ENCODE measurements around the gene SAMD14. TPM values are rescaled to one million over a fixed set of nuclear protein-coding genes. Genes with fewer than 3 reads are reported as not detected.
A peak's percentile ranks its signal among the peaks of the same experiment; 100 is the strongest.

The SAMD14 gene
- polyA plus RNA-seq, 2 of the 4 experiments (the other 2 are of a cell fraction): 0.12 to 0.75 TPM

DNA sequence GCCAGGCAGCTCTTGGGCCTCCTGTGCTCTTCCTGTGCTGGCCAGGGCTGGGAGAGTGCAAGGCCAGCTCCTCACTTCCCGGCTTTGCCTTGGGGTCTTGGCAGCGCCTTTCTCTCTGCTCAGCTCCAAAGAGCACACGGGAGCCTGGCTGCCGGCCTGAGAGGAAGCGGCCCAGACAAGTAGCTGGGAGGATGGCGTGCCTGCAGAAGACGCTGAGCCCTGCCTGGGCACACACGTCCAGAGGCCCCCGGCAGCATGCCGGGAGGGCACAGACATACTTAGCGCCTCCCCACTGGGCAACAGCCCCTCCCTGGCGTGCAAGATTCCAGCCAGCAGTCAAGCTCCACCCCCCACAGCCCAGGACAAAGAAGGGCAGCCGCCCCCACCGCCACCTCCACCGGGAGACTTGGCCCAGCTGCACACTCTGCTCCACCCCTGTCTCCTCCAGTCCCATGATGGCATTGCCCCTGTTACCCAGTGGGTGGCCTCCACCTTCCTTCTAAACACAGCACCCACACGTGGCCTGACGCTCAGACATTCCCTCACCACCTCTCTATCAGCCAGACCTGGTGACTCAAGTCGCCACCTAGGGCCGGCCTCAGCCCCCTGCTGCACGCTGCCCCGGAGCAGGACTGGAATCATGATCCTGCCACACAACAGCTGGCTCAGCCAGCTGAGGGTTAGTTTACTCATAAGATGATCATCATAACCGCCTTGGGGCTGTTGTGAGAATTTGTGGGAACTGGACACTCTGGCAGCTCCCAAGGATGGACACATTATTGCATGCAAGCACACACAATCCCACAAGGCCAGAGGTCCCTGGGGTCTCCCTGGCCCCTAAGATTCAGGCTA lies 48.2 kb upstream of the SAMD14 start (continued):
- TF ChIP-seq PHF8 (IDR thresholded peaks at IDR 0.05; ENCODE audit: borderline replicate concordance, low read depth) (no peak), NFE2L2 (conservative IDR thresholded peaks at IDR 0.05; ENCODE audit: low read length) (no peak), POLR2A (IDR thresholded peaks at IDR 0.05; ENCODE audit: low read length) (peak; percentile 73), KDM1A (IDR thresholded peaks at IDR 0.05; ENCODE audit: low read depth) (no peak), SREBF2 (IDR thresholded peaks at IDR 0.05) (no peak), POLR2AphosphoS2 (conservative IDR thresholded peaks at IDR 0.05; ENCODE audit: low read length) (no peak), CHD2 (IDR thresholded peaks at IDR 0.05; ENCODE audit: low read length, partially characterized antibody) (peak; percentile 9), GATA3 (IDR thresholded peaks at IDR 0.05; ENCODE audit: borderline replicate concordance) (peak; percentile 81; the same call in 1 of the 2 replicates), RARB (CRISPR knock-in tag; IDR thresholded peaks at IDR 0.05) (no peak), NR3C1 (IDR thresholded peaks at IDR 0.05) (no peak), CEBPB (IDR thresholded peaks at IDR 0.05) (0 out of 4 replicates have a peak, but pooled peaks of 1 of the 2 experiments have one; percentile 28), ZNF302 (CRISPR knock-in tag; IDR thresholded peaks at IDR 0.05) (no peak), MAFK (IDR thresholded peaks at IDR 0.05; ENCODE audit: partially characterized antibody) (no peak), ZSCAN20 (CRISPR knock-in tag; IDR thresholded peaks at IDR 0.05) (no peak), TP53 (CRISPR knock-in tag; IDR thresholded peaks at IDR 0.05) (no peak), BHLHE40 (IDR thresholded peaks at IDR 0.05; ENCODE audit: low read depth, low read length) (no peak), SMC3 (IDR thresholded peaks at IDR 0.05) (peak; percentile 69), KDM5A (IDR thresholded peaks at IDR 0.05) (no peak), JUN (IDR thresholded peaks at IDR 0.05) (peak; percentile 68 to 77; a peak in 4 of 5 replicates), EHMT2 (IDR thresholded peaks at IDR 0.05; ENCODE audit: low read depth) (no peak), EP300 (IDR thresholded peaks at IDR 0.05) (peak; percentile 67 to 71; a peak in 3 of 5 replicates), NPAS2 (CRISPR knock-in tag; IDR thresholded peaks at IDR 0.05; ENCODE audit: borderline replicate concordance) (peak; percentile 53; the same call in 1 of the 2 replicates)
- TF ChIP-seq, protein P1, sequence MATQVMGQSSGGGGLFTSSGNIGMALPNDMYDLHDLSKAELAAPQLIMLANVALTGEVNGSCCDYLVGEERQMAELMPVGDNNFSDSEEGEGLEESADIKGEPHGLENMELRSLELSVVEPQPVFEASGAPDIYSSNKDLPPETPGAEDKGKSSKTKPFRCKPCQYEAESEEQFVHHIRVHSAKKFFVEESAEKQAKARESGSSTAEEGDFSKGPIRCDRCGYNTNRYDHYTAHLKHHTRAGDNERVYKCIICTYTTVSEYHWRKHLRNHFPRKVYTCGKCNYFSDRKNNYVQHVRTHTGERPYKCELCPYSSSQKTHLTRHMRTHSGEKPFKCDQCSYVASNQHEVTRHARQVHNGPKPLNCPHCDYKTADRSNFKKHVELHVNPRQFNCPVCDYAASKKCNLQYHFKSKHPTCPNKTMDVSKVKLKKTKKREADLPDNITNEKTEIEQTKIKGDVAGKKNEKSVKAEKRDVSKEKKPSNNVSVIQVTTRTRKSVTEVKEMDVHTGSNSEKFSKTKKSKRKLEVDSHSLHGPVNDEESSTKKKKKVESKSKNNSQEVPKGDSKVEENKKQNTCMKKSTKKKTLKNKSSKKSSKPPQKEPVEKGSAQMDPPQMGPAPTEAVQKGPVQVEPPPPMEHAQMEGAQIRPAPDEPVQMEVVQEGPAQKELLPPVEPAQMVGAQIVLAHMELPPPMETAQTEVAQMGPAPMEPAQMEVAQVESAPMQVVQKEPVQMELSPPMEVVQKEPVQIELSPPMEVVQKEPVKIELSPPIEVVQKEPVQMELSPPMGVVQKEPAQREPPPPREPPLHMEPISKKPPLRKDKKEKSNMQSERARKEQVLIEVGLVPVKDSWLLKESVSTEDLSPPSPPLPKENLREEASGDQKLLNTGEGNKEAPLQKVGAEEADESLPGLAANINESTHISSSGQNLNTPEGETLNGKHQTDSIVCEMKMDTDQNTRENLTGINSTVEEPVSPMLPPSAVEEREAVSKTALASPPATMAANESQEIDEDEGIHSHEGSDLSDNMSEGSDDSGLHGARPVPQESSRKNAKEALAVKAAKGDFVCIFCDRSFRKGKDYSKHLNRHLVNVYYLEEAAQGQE (IDR thresholded peaks at IDR 0.05): no peak
- TF ChIP-seq, protein P2, sequence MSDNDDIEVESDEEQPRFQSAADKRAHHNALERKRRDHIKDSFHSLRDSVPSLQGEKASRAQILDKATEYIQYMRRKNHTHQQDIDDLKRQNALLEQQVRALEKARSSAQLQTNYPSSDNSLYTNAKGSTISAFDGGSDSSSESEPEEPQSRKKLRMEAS (IDR thresholded peaks at IDR 0.05): peak; percentile 99
- TF ChIP-seq, protein P3, sequence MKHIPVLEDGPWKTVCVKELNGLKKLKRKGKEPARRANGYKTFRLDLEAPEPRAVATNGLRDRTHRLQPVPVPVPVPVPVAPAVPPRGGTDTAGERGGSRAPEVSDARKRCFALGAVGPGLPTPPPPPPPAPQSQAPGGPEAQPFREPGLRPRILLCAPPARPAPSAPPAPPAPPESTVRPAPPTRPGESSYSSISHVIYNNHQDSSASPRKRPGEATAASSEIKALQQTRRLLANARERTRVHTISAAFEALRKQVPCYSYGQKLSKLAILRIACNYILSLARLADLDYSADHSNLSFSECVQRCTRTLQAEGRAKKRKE (CRISPR knock-in tag; IDR thresholded peaks at IDR 0.05; ENCODE audit: low read depth): peak; percentile 40
- TF ChIP-seq, protein P4, sequence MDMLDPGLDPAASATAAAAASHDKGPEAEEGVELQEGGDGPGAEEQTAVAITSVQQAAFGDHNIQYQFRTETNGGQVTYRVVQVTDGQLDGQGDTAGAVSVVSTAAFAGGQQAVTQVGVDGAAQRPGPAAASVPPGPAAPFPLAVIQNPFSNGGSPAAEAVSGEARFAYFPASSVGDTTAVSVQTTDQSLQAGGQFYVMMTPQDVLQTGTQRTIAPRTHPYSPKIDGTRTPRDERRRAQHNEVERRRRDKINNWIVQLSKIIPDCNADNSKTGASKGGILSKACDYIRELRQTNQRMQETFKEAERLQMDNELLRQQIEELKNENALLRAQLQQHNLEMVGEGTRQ (IDR thresholded peaks at IDR 0.05): peak; percentile 90
- TF ChIP-seq, protein P5, sequence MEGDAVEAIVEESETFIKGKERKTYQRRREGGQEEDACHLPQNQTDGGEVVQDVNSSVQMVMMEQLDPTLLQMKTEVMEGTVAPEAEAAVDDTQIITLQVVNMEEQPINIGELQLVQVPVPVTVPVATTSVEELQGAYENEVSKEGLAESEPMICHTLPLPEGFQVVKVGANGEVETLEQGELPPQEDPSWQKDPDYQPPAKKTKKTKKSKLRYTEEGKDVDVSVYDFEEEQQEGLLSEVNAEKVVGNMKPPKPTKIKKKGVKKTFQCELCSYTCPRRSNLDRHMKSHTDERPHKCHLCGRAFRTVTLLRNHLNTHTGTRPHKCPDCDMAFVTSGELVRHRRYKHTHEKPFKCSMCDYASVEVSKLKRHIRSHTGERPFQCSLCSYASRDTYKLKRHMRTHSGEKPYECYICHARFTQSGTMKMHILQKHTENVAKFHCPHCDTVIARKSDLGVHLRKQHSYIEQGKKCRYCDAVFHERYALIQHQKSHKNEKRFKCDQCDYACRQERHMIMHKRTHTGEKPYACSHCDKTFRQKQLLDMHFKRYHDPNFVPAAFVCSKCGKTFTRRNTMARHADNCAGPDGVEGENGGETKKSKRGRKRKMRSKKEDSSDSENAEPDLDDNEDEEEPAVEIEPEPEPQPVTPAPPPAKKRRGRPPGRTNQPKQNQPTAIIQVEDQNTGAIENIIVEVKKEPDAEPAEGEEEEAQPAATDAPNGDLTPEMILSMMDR (IDR thresholded peaks at IDR 0.05): peak; percentile 86

All from A549 (cell line).